ENCODE results near the gene BDH1. TPM values are rescaled to one million over a fixed set of nuclear protein-coding genes. Genes with fewer than 3 reads are reported as not detected.

The BDH1 gene
- polyA plus RNA-seq, 1 donor (not counting 4 experiments of a cell fraction or from before 2014, with no cell fraction given): 30.2 TPM

GRCh38 chr3:197465197-197465995 is 90.4 kb downstream of the BDH1 start:
- Histone ChIP-seq H3K9me1 (ENCODE audit: control insufficient read depth, extremely low read depth, insufficient read depth, low read length) (no peaks in the 10 kb centered on the region), H3K27me3 (ENCODE audit: control insufficient read depth, extremely low read depth, insufficient read depth, low read length) (no peaks in the 10 kb centered on the region), H3K36me3 (ENCODE audit: control insufficient read depth in 2 of 2, extremely low read depth in 1 of 2, insufficient read depth in 2 of 2, low read length in 2 of 2) (no peaks in the 10 kb centered on the region), H3K4me2 (ENCODE audit: control insufficient read depth, extremely low read depth, insufficient read depth, low read depth, low read length) (no peak overlapping the region), H3K9ac (ENCODE audit: control insufficient read depth, extremely low read depth, insufficient read depth, low read length) (no peak overlapping the region), H3K4me3 (ENCODE audit: control insufficient read depth in 2 of 3, extremely low read depth in 1 of 3, insufficient read depth in 2 of 3, low read depth in 1 of 3, low read length in 3 of 3) (no peak overlapping the region), H3K79me2 (ENCODE audit: control insufficient read depth, insufficient read depth, low read length) (no peaks in the 10 kb centered on the region), H4K20me1 (ENCODE audit: control insufficient read depth, extremely low read depth, insufficient read depth, low read length) (no peaks in the 10 kb centered on the region), H3K9me3 (ENCODE audit: control insufficient read depth, low read depth, low read length) (no peaks in the 10 kb centered on the region), H3K27ac (ENCODE audit: control insufficient read depth, insufficient read depth, low read length) (no peak overlapping the region), H3K4me1 (ENCODE audit: control insufficient read depth, extremely low read depth, insufficient read depth, low read length) (peaks cover 15% of the 10 kb centered on the region), H2AFZ (ENCODE audit: control insufficient read depth, low read length) (no peak overlapping the region)
- FAIRE-seq (no peak), DNase-seq (ENCODE audit: low read depth, low spot score) (no peak)
- TF ChIP-seq EZH2 (IDR thresholded peaks at IDR 0.05; ENCODE audit: low read length) (no peak), CTCF (optimal IDR thresholded peaks at IDR 0.05 in 1 of 3, IDR thresholded peaks at IDR 0.05 in 1 of 3, conservative IDR thresholded peaks at IDR 0.05 in 1 of 3; ENCODE audit: extremely low read depth in 1 of 3, insufficient read depth in 2 of 3, low read length in 3 of 3) (no peak)
- dilution Hi-C loops (cut with MboI; ENCODE audit: extremely low pct_ligation_motif_present, low sequenced_read_pairs): no loop called here

- Histone ChIP-seq H3K79me2 (ENCODE audit: control insufficient read depth, insufficient read depth, low read length) (no peaks in the 10 kb centered on the region), H4K20me1 (ENCODE audit: control insufficient read depth, extremely low read depth, insufficient read depth, low read length) (no peaks in the 10 kb centered on the region), H3K9ac (ENCODE audit: control insufficient read depth, extremely low read depth, insufficient read depth, low read length) (no peak overlapping the region), H3K4me2 (ENCODE audit: control insufficient read depth, extremely low read depth, insufficient read depth, low read depth, low read length) (no peak overlapping the region), H3K9me3 (ENCODE audit: control insufficient read depth, low read depth, low read length) (no peaks in the 10 kb centered on the region), H3K36me3 (ENCODE audit: control insufficient read depth in 2 of 2, extremely low read depth in 1 of 2, insufficient read depth in 2 of 2, low read length in 2 of 2) (no peaks in the 10 kb centered on the region), H3K27ac (ENCODE audit: control insufficient read depth, insufficient read depth, low read length) (no peak overlapping the region), H2AFZ (ENCODE audit: control insufficient read depth, low read length) (no peak overlapping the region), H3K9me1 (ENCODE audit: control insufficient read depth, extremely low read depth, insufficient read depth, low read length) (no peaks in the 10 kb centered on the region), H3K27me3 (ENCODE audit: control insufficient read depth, extremely low read depth, insufficient read depth, low read length) (no peaks in the 10 kb centered on the region), H3K4me3 (ENCODE audit: control insufficient read depth in 2 of 3, extremely low read depth in 1 of 3, insufficient read depth in 2 of 3, low read depth in 1 of 3, low read length in 3 of 3) (no peak overlapping the region), H3K4me1 (ENCODE audit: control insufficient read depth, extremely low read depth, insufficient read depth, low read length) (peaks cover 15% of the 10 kb centered on the region)
- dilution Hi-C loops (cut with MboI; ENCODE audit: extremely low pct_ligation_motif_present, low sequenced_read_pairs): no loop called here
- TF ChIP-seq CTCF (optimal IDR thresholded peaks at IDR 0.05 in 1 of 3, IDR thresholded peaks at IDR 0.05 in 1 of 3, conservative IDR thresholded peaks at IDR 0.05 in 1 of 3; ENCODE audit: extremely low read depth in 1 of 3, insufficient read depth in 2 of 3, low read length in 3 of 3): no peak
- no peak for TF ChIP-seq EZH2 (IDR thresholded peaks at IDR 0.05; ENCODE audit: low read length)
- FAIRE-seq: no peak
- DNase-seq (ENCODE audit: low read depth, low spot score): no peak
These were observed 91.0 kb downstream of the BDH1 start for GRCh38 chr3:197464794-197465193.
